Measurements from ENCODE around the gene ATP2B1. TPM values are rescaled to one million over a fixed set of nuclear protein-coding genes. Genes with fewer than 3 reads are reported as not detected.

ATP2B1 gene
- total and polyA plus RNA-seq, 2 donors (not counting 1 experiment from before 2014, with no cell fraction given): 26.1 to 238 TPM

DNA sequence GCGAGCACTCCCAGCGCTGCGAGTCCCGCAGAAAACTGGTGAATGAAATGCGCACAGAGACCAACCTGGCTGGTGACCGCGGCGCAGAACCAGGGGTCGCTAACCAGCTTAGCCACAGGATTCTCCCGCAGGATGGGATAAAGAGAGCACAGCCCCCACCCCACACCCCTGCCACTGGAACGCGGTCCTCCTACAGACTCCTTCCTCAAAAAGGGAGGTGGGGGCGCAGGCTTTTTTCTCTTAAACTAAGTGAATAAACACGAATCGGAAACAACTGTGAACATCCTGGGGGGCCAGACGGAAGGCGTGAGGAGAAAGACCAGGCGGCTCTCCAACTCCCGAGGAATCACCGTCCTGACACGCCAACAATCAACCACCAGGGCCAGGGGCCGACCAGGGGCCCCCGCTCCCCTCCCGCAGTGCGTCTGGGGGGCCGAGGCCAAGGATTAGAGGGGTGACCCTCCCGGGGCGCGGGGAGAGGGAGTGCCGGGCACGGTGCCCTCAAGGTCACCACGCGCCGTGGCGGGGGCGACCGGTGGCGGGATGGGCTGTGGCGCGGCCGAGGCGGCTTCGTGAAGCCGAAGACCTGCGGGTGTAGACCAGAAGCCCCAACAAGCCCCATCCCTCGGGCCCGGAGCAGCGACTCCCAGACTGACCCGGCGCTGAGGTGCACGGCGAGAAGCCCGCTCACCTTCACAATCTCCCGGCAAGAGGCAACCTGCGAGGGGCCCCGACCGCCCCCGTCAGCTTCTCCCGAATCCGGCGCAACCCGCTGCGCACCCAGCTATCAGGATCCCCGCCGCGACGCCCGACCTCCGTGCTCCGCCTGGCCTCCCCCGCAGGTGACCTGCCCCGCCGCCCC, 704 bp downstream of the ATP2B1 start:
- peaks cover 19 to 44% of the 10 kb centered on the region in 2 donors for H3K4me1 ChIP-seq (ENCODE audit: control insufficient read depth in 2 of 2, insufficient read depth in 2 of 2, low read length in 2 of 2)
- peaks cover 50% of the 10 kb centered on the region for H4K20me1 ChIP-seq (ENCODE audit: control insufficient read depth, insufficient read depth, low read length, poor library complexity, severe bottlenecking)
- no peaks in the 10 kb centered on the region for H3K9me3 ChIP-seq (ENCODE audit: control extremely low read depth in 1 of 3, control insufficient read depth in 2 of 3, insufficient read depth in 1 of 3, low read length in 2 of 3)
- ChIA-PET POLR2A (interaction anchor here (0.5 to 3.0 kb wide), 14 partner anchors 11 to 395 kb away, joined by 3 to 67 read pairs (median 6); no protein-coding TSS in a partner anchor), CTCF (interaction anchor here (1.0 to 3.9 kb wide), 15 partner anchors 31 to 395 kb away, joined by 3 to 25 read pairs (median 6); no protein-coding TSS in a partner anchor)
- WGBS (ENCODE audit: insufficient coverage): under 1% methylated on average over 71 of the region's 73 CpGs
- peak overlapping the region; percentile 76 to 98 (median 84) for H3K4me3 ChIP-seq (ENCODE audit: control extremely low read depth in 1 of 5, extremely low read depth in 1 of 5, insufficient read depth in 1 of 5, low read depth in 2 of 5, low read length in 4 of 5)
- no peaks in the 10 kb centered on the region for H3K27me3 ChIP-seq (replicated peaks in 1 of 4; ENCODE audit: control extremely low read depth in 1 of 4, control insufficient read depth in 3 of 4, insufficient read depth in 4 of 4, low read length in 3 of 4)
- peaks cover 46% of the 10 kb centered on the region for H3K4me1 Mint-ChIP-seq
- TF ChIP-seq, protein P1, sequence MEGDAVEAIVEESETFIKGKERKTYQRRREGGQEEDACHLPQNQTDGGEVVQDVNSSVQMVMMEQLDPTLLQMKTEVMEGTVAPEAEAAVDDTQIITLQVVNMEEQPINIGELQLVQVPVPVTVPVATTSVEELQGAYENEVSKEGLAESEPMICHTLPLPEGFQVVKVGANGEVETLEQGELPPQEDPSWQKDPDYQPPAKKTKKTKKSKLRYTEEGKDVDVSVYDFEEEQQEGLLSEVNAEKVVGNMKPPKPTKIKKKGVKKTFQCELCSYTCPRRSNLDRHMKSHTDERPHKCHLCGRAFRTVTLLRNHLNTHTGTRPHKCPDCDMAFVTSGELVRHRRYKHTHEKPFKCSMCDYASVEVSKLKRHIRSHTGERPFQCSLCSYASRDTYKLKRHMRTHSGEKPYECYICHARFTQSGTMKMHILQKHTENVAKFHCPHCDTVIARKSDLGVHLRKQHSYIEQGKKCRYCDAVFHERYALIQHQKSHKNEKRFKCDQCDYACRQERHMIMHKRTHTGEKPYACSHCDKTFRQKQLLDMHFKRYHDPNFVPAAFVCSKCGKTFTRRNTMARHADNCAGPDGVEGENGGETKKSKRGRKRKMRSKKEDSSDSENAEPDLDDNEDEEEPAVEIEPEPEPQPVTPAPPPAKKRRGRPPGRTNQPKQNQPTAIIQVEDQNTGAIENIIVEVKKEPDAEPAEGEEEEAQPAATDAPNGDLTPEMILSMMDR (IDR thresholded peaks at IDR 0.05): no peak
- no peak for TF ChIP-seq EZH2 (IDR thresholded peaks at IDR 0.05; ENCODE audit: borderline replicate concordance, insufficient read depth, low read depth, low read length, poor library complexity, severe bottlenecking)
- peak overlapping the region; percentile 78 for H3K4me2 ChIP-seq (replicated peaks; ENCODE audit: low read depth, low read length, poor library complexity, severe bottlenecking)
- H3K27me3 Mint-ChIP-seq: no peaks in the 10 kb centered on the region
- H3K4me3 Mint-ChIP-seq: peak overlapping the region; percentile 93
- peak overlapping the region; percentile 5 for H2AFZ ChIP-seq (ENCODE audit: insufficient read depth, low read depth, low read length, poor library complexity, severe bottlenecking)
- H3K79me2 ChIP-seq (ENCODE audit: control insufficient read depth, insufficient read depth, low read length): peaks cover 62% of the 10 kb centered on the region
- H3K9ac ChIP-seq (ENCODE audit: low read length): peak overlapping the region; percentile 88
- H3K9me3 Mint-ChIP-seq (ENCODE audit: insufficient read depth): no peaks in the 10 kb centered on the region
- H3K27ac ChIP-seq (ENCODE audit: low read length in 2 of 2): peak overlapping the region; percentile 90 to 95
- H3K27ac Mint-ChIP-seq: peak overlapping the region; percentile 91
- intact Hi-C loops (cut with micrococcal nuclease): loop anchor here (1.0 to 5.0 kb wide), 4 partner anchors 183 to 395 kb away; partner anchors contain the start of genes DUSP6 and GALNT4
- no peak for DNase-seq
- no peak for ATAC-seq (ENCODE audit: low read depth)
- no peaks in the 10 kb centered on the region for H3K36me3 ChIP-seq (replicated peaks in 1 of 2; ENCODE audit: control extremely low read depth in 1 of 2, control insufficient read depth in 1 of 2, extremely low read depth in 1 of 2, insufficient read depth in 2 of 2, low read length in 1 of 2)
